Naive B cell (primary cell): Measurements from ENCODE around the gene ZNF566. TPM values are rescaled to one million over a fixed set of nuclear protein-coding genes. Genes with fewer than 3 reads are reported as not detected.
"Not testable (repeated sequence)": the region's sequence is repeated elsewhere in the genome, so short reads cannot be mapped to it uniquely, and the experiment has no call there.

Experiments used
- ATAC-seq, 2 donors: fragments of 150-1000 bp; cut with Tn5 transposase; 2 replicates each; pipeline ENCODE4 v1.10.0; 2021; ENCODE audit warnings: low read depth in 2 of 2, mild to moderate bottlenecking in 2 of 2, moderate library complexity in 2 of 2
- DNase-seq: peaks from one replicate; pipeline ENCODE4 v3.0.0; 2022
- H3K27ac Mint-ChIP-seq, 6 donors: one replicate each; pipeline ENCODE4 v1.8.0; 2020 to 2022; ENCODE audit warnings: mild to moderate bottlenecking in 6 of 6, mixed read lengths in 6 of 6, moderate library complexity in 5 of 6, inconsistent platforms in 2 of 6
- H3K27me3 Mint-ChIP-seq, 3 donors: one replicate each; pipeline ENCODE4 v1.8.0; 2021 to 2022; ENCODE audit warnings: mixed read lengths in 3 of 3, mild to moderate bottlenecking in 1 of 3
- H3K36me3 Mint-ChIP-seq, 2 donors: one replicate each; pipeline ENCODE4 v1.8.0; 2020 to 2022; ENCODE audit warnings: mixed read lengths in 2 of 2, inconsistent platforms in 1 of 2, mild to moderate bottlenecking in 1 of 2
- H3K4me1 Mint-ChIP-seq, 3 donors: one replicate each; pipeline ENCODE4 v1.8.0; 2020 to 2022; ENCODE audit warnings: mixed read lengths in 3 of 3, inconsistent platforms in 1 of 3, mild to moderate bottlenecking in 1 of 3, moderate library complexity in 1 of 3
- H3K4me3 Mint-ChIP-seq, 8 donors: one replicate each; pipeline ENCODE4 v1.8.0; 2020 to 2022; ENCODE audit warnings: mild to moderate bottlenecking in 8 of 8, mixed read lengths in 8 of 8, moderate library complexity in 8 of 8, inconsistent platforms in 2 of 8
- H3K9me3 Mint-ChIP-seq, 7 donors: one replicate each; pipeline ENCODE4 v1.8.0; 2020 to 2022; ENCODE audit warnings: mixed read lengths in 7 of 7, mild to moderate bottlenecking in 5 of 7, inconsistent platforms in 2 of 7, moderate library complexity in 1 of 7
- polyA plus RNA-seq, 6 donors: library from polyadenylated mRNA; unstranded; fragments of 300-500 nt; fragmentation: Illumina TruSeq; gene quantifications; one replicate each; pipeline ENCODE4 v1.2.3, GENCODE V29; 2021; ENCODE audit warnings: low read depth in 6 of 6

The ZNF566 gene
- polyA plus RNA-seq, 6 donors from 2014 or later, result 11.4 to 27.9 (median 17.6) TPM

DNA sequence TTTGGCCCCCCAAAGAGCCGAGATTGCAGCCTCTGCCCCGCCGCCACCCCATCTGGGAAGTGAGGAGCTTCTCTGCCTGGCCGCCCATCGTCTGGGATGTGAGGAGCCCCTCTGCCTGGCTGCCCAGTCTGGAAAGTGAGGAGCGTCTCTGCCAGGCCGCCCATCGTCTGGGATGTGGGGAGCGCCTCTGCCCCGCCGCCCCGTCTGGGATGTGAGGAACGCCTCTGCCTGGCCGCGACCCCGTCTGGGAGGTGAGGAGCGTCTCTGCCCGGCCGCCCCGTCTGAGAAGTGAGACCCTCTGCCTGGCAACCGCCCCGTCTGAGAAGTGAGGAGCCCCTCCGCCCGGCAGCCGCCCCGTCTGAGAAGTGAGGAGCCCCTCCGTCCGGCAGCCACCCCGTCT is 1.5 kb upstream of the ZNF566 start:
- H3K36me3 Mint-ChIP-seq, DNase-seq, ATAC-seq, H3K27me3 Mint-ChIP-seq: not testable (repeated sequence)
- Mint-ChIP-seq H3K27ac (peak overlapping the region in 2 of 6 donors; percentile 92 to 94), H3K4me1 (peaks cover 24 to 45% (median 37%) of the 10 kb centered on the region in 3 donors), H3K9me3 (peaks cover 0 to 18% (median 5%) of the 10 kb centered on the region in 7 donors), H3K4me3 (peak overlapping the region in 5 of 8 donors; percentile 29 to 98 (median 49))

DNA sequence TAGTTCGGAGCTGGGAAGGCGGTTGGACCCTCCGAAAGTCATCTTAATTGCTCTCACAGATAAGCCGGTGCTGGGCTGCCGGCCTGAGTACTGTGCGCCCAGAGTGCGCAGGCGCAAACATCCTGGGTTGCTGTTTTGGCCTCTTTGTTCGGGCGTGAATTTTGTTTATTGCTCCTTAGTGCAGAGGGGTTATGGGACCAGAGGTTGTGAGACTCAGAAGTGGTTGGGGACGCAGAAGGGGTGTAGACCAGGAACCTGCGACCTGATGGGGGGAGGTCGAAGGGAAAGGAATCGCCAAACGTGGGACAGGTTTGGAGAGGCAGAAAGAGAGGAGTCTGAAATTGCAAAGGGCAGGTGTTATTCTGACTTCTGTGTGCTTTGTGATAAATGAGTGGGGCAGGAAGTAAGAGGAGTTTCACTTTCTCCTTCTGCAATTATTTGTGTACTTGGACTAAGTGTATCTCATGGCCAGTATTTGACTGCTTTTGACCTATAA is 607 bp upstream of the ZNF566 start:
- Mint-ChIP-seq H3K27ac (peak overlapping the region; percentile 92 to 99 (median 98)), H3K27me3 (no peaks in the 10 kb centered on the region), H3K4me1 (peaks cover 24 to 45% (median 37%) of the 10 kb centered on the region in 3 donors), H3K4me3 (peak overlapping the region; percentile 91 to 100 (median 98)), H3K36me3 (no peaks in the 10 kb centered on the region), H3K9me3 (peaks cover 0 to 18% (median 5%) of the 10 kb centered on the region in 7 donors)
- peak; percentile 79 for DNase-seq
- ATAC-seq, result peak; percentile 51 to 58

DNA sequence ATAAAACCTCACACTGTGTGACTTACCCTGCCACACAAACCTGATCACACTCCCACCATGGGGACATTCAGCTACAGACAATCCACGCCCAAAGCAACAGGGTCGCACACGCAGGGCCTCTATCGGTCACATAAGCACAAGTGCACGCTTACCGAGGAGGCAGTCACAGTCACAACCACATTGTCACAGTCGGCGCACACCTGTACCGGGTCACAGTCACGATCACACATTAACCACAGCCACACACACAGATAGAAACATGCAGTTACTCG is 579 bp downstream of the ZNF566 start:
- peaks cover 0 to 18% (median 5%) of the 10 kb centered on the region in 7 donors for H3K9me3 Mint-ChIP-seq
- peaks cover 24 to 51% (median 37%) of the 10 kb centered on the region in 3 donors for H3K4me1 Mint-ChIP-seq
- no peaks in the 10 kb centered on the region for H3K27me3 Mint-ChIP-seq
- ATAC-seq (peak; percentile 15 to 16), DNase-seq (no peak)
- H3K36me3 Mint-ChIP-seq, result no peaks in the 10 kb centered on the region
- peak overlapping the region; percentile 91 to 100 (median 98) for H3K4me3 Mint-ChIP-seq
- peak overlapping the region; percentile 92 to 99 (median 98) for H3K27ac Mint-ChIP-seq

DNA sequence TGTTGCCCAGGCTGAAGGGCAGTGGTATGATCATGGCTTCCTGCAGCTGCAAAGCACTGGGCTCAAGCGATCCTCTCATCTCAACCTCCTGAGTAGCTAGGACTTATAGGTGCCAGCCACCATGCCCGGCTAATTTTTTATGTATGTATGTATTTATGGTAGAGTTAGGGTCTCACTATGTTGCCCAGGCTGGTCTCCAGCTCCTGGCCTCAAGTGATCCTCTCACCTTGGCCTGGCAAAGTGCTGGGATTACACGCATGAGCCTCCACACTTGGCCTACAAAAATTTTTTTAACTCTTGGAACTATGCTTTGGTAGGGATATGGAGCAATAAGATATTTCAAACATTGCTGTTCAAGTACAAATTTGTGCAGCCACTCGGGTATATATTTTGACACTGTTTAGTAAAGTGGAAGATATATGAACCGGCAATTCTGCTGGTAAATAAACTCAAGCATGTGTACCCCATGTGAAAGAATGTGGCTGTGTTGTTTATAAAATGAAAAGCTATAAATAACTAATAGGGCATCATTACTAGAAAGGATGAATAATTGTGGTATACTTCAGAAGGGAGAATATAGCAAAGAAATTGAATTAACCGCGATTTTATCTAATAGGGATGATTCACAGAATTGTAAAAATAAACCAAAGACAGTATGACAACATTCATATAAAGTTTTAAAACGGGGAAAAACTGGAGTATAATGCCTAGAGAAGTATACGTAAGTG is 1.1 kb downstream of the ZNF566 start:
- H3K36me3 Mint-ChIP-seq, result no peaks in the 10 kb centered on the region
- peaks cover 0 to 18% (median 5%) of the 10 kb centered on the region in 7 donors for H3K9me3 Mint-ChIP-seq
- H3K4me1 Mint-ChIP-seq, result peaks cover 26 to 56% (median 41%) of the 10 kb centered on the region in 3 donors
- ATAC-seq (no peak), DNase-seq (no peak)
- H3K27ac Mint-ChIP-seq, result peak overlapping the region in 5 of 6 donors; percentile 92 to 99 (median 99)
- H3K27me3 Mint-ChIP-seq, result no peaks in the 10 kb centered on the region
- peak overlapping the region; percentile 91 to 100 (median 98) for H3K4me3 Mint-ChIP-seq

DNA sequence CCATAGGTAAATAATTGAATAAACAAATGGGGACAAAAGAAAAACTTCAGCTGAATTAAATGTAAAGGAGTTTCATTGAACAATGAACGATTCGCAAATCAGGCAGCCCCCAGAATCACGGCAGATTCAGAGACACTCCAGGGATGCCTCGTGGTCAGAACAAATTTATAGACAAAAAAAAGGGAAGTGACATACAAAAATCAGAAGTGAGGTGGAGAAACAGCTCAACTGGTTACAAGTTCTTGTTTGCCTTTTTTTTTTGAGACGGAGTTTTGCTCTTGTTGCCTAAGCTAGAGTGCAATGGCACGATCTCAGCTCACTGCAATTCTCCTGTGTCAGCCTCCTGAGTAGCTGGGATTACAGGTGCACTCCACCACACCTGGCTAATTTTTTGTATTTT is 5.7 kb downstream of the ZNF566 start:
- DNase-seq (no peak), ATAC-seq (peak in 1 of 2 donors; percentile 21)
- H3K36me3 Mint-ChIP-seq, result peaks cover 0 to 3% of the 10 kb centered on the region in 2 donors
- H3K4me3 Mint-ChIP-seq, result peak overlapping the region in 1 of 8 donors; percentile 25
- H3K27ac Mint-ChIP-seq, result peak overlapping the region in 2 of 6 donors; percentile 69 to 84
- peaks cover 0 to 7% (median 0%) of the 10 kb centered on the region in 7 donors for H3K9me3 Mint-ChIP-seq
- no peaks in the 10 kb centered on the region for H3K27me3 Mint-ChIP-seq
- H3K4me1 Mint-ChIP-seq, result peaks cover 12 to 39% (median 13%) of the 10 kb centered on the region in 3 donors

GRCh38 chr19:36482876-36483275 is 6.5 kb downstream of the ZNF566 start:
- Mint-ChIP-seq H3K27ac (no peak overlapping the region), H3K4me3 (peak overlapping the region in 2 of 8 donors; percentile 25 to 40), H3K9me3 (peaks cover 0 to 11% (median 0%) of the 10 kb centered on the region in 7 donors), H3K27me3 (no peaks in the 10 kb centered on the region), H3K4me1 (peaks cover 6 to 31% (median 10%) of the 10 kb centered on the region in 3 donors), H3K36me3 (peaks cover 3 to 7% of the 10 kb centered on the region in 2 donors)
- DNase-seq (no peak), ATAC-seq (no peak)

DNA sequence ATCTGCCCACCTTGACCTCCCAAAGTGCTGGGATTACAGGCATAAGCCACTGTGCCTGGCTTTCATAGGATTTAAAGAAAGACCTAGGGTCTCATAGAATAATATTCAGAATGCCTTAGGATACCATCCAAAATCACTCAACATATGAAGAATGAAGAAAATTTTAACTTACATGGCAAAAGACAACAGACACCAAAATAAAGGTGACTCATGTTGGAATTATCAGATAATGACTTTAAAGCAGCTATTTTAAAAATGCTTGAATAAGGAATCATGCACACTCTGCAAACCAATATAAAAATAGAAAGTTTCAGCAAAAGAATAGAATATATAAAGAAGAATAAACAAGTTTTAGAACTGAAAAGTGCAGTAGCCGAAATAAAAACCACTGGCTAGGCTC is 29.3 kb downstream of the ZNF566 start:
- H3K27me3 Mint-ChIP-seq, result no peaks in the 10 kb centered on the region
- DNase-seq (no peak), ATAC-seq (no peak)
- H3K36me3 Mint-ChIP-seq, result peaks cover 17 to 24% of the 10 kb centered on the region in 2 donors
- no peaks in the 10 kb centered on the region for H3K4me1 Mint-ChIP-seq
- peaks cover 0 to 41% (median 19%) of the 10 kb centered on the region in 7 donors for H3K9me3 Mint-ChIP-seq
- peak overlapping the region in 1 of 6 donors; percentile 59 for H3K27ac Mint-ChIP-seq
- no peak overlapping the region for H3K4me3 Mint-ChIP-seq

DNA sequence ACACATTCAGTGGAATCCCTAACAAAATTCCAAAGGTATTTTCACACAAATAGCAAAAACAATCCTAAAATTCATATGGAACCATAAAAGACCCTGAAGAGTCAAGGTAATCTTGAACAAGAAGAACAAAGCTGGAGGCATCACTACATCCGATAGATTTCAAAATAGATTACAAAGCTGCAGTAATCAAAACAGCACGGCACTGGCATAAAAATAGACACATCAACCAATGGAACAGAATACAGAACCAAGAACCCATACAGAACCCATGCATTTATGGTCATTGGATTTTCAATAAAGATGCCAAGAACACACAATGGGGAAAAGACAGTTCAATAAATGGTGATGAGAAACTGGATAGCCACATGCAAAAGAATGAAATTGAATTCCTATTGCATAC is 32.5 kb downstream of the ZNF566 start:
- peaks cover 6 to 64% (median 40%) of the 10 kb centered on the region in 7 donors for H3K9me3 Mint-ChIP-seq
- H3K4me1 Mint-ChIP-seq, result no peaks in the 10 kb centered on the region
- peaks cover 33 to 34% of the 10 kb centered on the region in 2 donors for H3K36me3 Mint-ChIP-seq
- ATAC-seq (no peak), DNase-seq (no peak)
- H3K4me3 Mint-ChIP-seq, result no peak overlapping the region
- H3K27ac Mint-ChIP-seq, result no peak overlapping the region
- no peaks in the 10 kb centered on the region for H3K27me3 Mint-ChIP-seq

- H3K9me3 Mint-ChIP-seq, result peaks cover 8 to 84% (median 73%) of the 10 kb centered on the region in 7 donors
- ATAC-seq, result no peak
- no peak overlapping the region for H3K27ac Mint-ChIP-seq
- no peak for DNase-seq
- H3K27me3 Mint-ChIP-seq, result no peaks in the 10 kb centered on the region
- H3K4me3 Mint-ChIP-seq, result no peak overlapping the region
- peaks cover 48 to 52% of the 10 kb centered on the region in 2 donors for H3K36me3 Mint-ChIP-seq
- no peaks in the 10 kb centered on the region for H3K4me1 Mint-ChIP-seq
Observed at GRCh38 chr19:36449059-36449670, 40.2 kb downstream of the ZNF566 start.

DNA sequence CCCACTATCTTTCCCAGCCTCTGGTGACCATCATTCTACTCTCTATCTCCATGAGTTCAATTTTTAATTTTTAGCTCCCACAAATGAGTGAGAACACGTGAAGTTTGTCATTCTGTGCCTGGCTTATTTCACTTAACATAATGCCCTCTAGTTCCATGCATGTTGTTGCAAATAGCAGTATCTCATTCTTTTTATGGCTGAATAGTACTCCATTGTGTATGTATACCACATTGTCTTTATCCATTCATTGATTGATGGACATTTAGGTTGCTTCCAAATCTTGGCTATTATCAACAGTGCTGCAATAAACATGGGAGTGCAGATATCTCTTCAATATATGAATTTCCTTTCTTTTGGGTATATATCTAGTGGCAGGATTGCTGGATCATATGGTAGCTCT is 48.0 kb downstream of the ZNF566 start:
- no peak overlapping the region for H3K27ac Mint-ChIP-seq
- H3K4me1 Mint-ChIP-seq, result no peaks in the 10 kb centered on the region
- H3K4me3 Mint-ChIP-seq, result peak overlapping the region in 1 of 8 donors; percentile 48
- ATAC-seq, result no peak
- peaks cover 7 to 68% (median 51%) of the 10 kb centered on the region in 7 donors for H3K9me3 Mint-ChIP-seq
- peaks cover 5 to 21% of the 10 kb centered on the region in 2 donors for H3K36me3 Mint-ChIP-seq
- no peak for DNase-seq
- no peaks in the 10 kb centered on the region for H3K27me3 Mint-ChIP-seq

GRCh38 chr19:36436531-36436930 is 52.8 kb downstream of the ZNF566 start:
- Mint-ChIP-seq H3K27me3 (no peaks in the 10 kb centered on the region), H3K4me1 (peaks cover 0 to 4% (median 0%) of the 10 kb centered on the region in 3 donors), H3K36me3 (peaks cover 4 to 29% of the 10 kb centered on the region in 2 donors), H3K4me3 (no peak overlapping the region), H3K27ac (peak overlapping the region in 1 of 6 donors; percentile 54), H3K9me3 (peaks cover 8 to 50% (median 32%) of the 10 kb centered on the region in 7 donors)
- DNase-seq, result peak; percentile 17
- ATAC-seq, result peak; percentile 43 to 46

DNA sequence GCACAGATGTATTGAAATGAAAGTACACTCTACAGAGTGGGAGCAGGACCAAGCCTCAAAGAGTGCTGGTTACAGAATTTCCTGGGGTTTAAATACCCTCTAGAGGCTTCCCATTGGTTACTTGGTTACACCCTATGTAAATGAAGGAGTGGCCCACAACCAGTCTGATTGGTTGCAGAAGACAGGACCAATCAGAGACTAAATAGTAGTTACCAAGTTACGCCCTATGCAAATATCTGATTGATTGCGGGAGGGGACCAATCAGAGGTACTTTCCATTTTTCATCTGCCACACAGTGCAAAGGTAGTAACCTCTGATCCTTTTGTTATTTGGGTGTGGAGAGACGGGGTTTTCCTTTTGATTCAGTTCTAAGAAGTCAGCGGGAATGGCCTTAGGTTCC is 65.4 kb downstream of the ZNF566 start:
- ATAC-seq (no peak), DNase-seq (no peak)
- Mint-ChIP-seq H3K9me3 (peaks cover 4 to 39% (median 16%) of the 10 kb centered on the region in 7 donors), H3K27ac (no peak overlapping the region), H3K4me3 (no peak overlapping the region), H3K27me3 (peaks cover 32 to 35% (median 34%) of the 10 kb centered on the region in 3 donors), H3K4me1 (peaks cover 0 to 13% (median 9%) of the 10 kb centered on the region in 3 donors), H3K36me3 (peaks cover 0 to 9% of the 10 kb centered on the region in 2 donors)

GRCh38 chr19:36421749-36422481 is 67.4 kb downstream of the ZNF566 start:
- H3K9me3 Mint-ChIP-seq, result peaks cover 2 to 35% (median 13%) of the 10 kb centered on the region in 7 donors
- H3K4me3 Mint-ChIP-seq, result peak overlapping the region; percentile 35 to 88 (median 64)
- no peak for DNase-seq
- no peak for ATAC-seq
- peaks cover 0 to 10% of the 10 kb centered on the region in 2 donors for H3K36me3 Mint-ChIP-seq
- H3K4me1 Mint-ChIP-seq, result peaks cover 11 to 31% (median 26%) of the 10 kb centered on the region in 3 donors
- H3K27ac Mint-ChIP-seq, result peak overlapping the region in 1 of 6 donors; percentile 44
- peaks cover 32 to 34% (median 32%) of the 10 kb centered on the region in 3 donors for H3K27me3 Mint-ChIP-seq
